GM12801 (cell line): ENCODE measurements around the gene GPR50.

Experiments used
- TF ChIP-seq, protein P1 (sequence below): IDR thresholded peaks from one replicate; pipeline ENCODE4 v1.5.1; 2011; ENCODE audit warnings: control low read depth; ENCODE audit not compliant: insufficient read length; ENCODE audit errors: extremely low read depth

GPR50 gene

DNA sequence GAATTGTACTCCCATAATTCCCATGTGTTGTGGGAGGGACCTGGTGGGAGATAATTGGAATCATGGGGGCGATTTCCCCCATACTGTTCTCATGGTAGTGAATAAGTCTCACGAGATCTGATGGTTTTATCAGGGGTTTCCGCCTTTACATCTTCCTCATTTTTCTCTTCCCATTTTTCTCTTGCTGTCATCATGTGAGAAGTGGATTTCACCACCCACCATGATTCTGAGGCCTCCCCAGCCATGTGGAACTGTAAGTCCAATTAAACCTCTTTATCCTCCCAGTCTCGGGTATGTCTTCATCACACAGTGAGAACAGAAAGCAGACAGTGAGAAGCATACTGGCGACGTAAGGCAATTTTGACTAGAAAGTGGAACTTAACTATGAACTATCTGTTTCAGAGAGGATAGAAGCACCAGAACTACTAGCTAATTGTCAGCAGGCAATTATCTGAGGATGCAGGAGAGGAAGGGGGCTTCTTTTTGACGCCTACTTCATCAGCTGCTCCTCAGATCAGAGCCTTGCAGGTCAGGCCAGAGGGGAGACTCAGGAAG is 8.5 kb upstream of the GPR50 start:
- TF ChIP-seq, protein P1, sequence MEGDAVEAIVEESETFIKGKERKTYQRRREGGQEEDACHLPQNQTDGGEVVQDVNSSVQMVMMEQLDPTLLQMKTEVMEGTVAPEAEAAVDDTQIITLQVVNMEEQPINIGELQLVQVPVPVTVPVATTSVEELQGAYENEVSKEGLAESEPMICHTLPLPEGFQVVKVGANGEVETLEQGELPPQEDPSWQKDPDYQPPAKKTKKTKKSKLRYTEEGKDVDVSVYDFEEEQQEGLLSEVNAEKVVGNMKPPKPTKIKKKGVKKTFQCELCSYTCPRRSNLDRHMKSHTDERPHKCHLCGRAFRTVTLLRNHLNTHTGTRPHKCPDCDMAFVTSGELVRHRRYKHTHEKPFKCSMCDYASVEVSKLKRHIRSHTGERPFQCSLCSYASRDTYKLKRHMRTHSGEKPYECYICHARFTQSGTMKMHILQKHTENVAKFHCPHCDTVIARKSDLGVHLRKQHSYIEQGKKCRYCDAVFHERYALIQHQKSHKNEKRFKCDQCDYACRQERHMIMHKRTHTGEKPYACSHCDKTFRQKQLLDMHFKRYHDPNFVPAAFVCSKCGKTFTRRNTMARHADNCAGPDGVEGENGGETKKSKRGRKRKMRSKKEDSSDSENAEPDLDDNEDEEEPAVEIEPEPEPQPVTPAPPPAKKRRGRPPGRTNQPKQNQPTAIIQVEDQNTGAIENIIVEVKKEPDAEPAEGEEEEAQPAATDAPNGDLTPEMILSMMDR = no peak

DNA sequence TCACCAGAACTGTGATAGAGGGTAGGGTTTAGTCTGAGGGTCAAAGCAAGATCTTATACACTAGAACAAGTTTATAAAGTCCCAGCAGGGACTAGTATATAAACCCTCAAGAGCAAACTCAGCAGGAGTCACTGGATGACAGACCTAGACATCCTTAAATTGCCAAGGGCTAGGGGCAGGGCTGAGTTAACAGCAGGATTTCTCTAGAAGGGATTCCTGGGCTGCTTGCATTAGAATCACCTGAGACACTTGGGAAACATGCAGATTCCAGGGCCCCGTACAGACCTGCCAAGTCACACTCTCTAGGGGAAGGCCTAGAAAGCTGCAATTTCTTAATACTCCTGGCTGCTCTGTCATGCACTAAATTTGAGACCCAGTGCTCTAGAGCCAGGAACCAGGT is 6.6 kb upstream of the GPR50 start:
- TF ChIP-seq, protein P1 = no peak

DNA sequence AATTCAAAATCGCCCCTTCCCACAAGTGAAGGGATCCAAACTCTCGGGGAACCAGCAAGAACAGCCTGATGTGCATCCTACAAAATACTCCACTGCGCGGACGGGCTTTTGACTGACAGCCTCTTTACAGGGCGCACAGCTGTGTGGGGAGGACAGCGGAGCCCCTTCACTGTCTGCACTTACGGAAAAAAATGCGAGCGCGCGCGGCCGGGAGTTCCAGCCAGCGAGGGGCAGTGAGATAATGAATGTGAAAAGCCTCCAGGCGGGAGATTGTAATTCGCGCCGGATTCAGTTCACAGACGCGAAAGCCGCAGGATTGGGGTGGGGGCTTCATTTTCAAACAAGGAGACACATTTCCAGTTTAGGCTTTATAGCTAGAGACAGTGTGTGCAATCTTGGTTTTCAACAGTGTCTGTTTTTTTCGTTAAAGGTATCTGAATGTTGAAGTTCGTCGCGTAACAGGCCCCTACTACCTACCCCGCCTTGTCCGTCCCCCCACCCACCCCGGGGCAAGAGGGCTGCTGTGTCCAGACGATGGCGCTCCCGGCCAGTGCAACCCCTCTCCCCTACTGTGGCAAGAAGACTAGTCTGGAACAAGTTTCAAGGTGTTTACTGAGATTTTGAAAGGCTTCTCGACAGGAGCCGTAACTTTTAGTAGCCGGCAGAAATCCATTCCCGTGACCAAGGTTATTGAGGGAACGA is 1.7 kb upstream of the GPR50 start:
- TF ChIP-seq, protein P1 = no peak

DNA sequence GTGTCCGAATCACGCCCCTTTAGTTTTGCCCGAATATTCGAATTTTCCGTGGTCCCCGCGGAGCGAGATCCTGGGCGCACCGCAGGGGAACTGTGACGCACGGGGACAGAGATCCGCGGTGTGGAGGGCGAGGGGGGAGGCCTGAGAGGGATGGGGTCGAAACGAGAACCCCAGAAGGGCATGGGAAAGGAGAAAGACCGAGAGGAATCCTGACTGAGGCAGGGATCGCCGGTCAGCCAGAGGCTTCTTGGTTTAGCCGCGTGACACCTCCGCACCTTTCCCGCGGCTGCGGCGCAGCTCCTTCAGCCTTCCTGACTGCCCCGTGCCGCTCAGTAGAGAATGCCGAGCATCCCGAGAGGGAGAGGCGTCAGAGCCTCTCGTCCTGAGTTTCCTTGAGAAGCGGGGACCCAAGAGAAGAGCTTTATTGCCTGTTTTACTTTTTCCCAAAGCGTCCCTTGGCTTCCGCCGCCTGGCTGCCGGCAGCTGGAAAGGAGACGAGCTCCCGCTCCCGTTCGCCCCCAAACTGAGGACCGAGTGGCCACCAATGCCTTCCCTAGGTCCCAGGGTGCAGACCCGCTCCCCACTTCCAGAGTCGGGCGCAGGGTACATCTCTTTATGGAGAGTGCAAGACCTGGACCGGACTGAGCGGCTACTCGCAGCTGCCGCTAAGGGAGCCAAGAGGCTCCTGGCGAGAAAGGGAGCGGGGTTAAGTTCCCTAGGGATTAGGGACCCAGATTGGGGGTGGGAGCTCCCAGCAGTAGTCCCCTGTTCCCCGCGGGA is 911 bp upstream of the GPR50 start:
- TF ChIP-seq, protein P1 = no peak

DNA sequence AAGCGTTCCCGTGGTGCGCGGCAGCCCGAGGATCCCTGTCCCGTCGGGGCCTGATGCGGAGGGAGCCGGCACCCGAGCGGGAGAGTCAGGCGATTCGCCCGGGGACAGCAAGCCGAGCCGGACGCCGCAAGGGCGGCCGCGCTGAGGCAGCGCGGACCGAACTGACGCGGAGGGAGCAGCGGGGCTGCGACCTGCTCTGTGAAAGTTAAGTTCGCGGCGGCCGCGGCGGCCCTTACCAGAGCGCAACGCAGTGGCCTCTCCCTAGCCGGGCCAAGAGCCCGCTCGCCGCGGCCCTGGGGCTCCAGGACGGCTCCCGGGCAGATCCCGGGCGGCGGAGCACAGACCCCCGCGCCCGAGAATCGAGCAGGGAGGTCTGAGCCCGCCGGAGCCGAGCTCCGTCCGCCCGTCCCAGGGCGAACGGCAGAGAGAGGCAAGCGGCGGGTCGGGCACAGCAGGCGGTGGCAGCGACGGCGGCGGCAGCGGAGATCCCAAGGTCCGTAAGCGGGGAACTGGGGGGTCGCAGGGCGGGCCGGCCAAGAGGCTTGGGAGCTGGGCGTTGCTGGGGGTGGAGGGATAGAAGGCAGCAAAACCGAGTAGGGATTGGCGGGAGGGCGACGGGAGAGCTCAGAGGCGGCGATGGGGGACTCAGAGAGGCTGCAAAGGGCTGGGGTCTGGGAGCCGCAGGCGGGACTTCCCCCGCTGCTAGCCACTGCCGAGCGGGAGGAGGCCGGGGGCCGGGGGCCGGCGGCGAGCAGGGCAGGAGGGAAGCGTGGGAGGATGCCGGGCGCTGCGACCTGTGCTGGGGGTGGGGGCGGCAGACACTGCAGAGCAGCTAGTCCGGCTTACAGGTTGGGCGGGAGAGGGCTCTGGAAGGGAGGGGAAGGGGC is 1.0 kb downstream of the GPR50 start:
- TF ChIP-seq, protein P1 = no peak

DNA sequence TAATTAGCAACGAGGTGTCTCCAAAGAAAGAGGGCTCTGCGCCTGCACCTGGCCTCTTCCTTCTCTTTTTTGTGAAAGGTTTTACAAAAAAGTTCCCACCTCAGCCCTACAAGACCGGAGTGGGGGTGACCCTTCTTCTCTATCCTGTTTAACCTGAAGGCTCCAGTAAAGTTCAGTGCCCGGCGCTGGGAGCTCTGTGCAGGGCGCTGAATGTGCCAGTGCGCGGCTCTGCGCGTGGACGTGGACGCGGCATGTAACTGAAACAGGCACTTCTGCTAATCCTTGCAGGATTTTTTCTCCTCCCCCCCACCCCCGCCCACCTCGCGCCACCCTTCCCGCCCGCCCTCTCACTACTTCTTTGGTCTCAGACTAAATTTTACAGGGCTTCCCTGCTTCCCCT is 2.4 kb downstream of the GPR50 start:
- TF ChIP-seq, protein P1 = no peak

DNA sequence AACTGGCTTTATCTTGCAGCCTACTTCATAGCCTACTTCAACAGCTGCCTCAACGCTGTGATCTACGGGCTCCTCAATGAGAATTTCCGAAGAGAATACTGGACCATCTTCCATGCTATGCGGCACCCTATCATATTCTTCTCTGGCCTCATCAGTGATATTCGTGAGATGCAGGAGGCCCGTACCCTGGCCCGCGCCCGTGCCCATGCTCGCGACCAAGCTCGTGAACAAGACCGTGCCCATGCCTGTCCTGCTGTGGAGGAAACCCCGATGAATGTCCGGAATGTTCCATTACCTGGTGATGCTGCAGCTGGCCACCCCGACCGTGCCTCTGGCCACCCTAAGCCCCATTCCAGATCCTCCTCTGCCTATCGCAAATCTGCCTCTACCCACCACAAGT is 4.0 kb downstream of the GPR50 start:
- TF ChIP-seq, protein P1 = no peak
